Caki2 (cell line): ENCODE data around the gene DLEC1. TPM values are rescaled to one million over a fixed set of nuclear protein-coding genes. Genes with fewer than 3 reads are reported as not detected.
"Not testable (repeated sequence)": the region's sequence is repeated elsewhere in the genome, so short reads cannot be mapped to it uniquely, and the experiment has no call there.

Experiments
- DNase-seq: peaks from one replicate; pipeline ENCODE4 v3.0.0-alpha.2; 2015; ENCODE audit warnings: low read depth
- in situ Hi-C: cut with HindIII; loops from 2 replicates; pipeline ENCODE4 v1.10.0; 2016; ENCODE audit warnings: low sequenced_read_pairs, low pct_unique_long_range_greater_than_20kb, mixed read lengths
- total RNA-seq: library from RNA; depleted of rRNA; stranded (reverse); fragments of >200 nt; shearing (Covaris generic); gene quantifications from 2 replicates; pipeline ENCODE4 v1.2.3, GENCODE V29; 2014; ENCODE audit warnings: low replicate concordance

The DLEC1 gene
- total RNA-seq, 1 experiment from 2014 or later, result not detected

DNA sequence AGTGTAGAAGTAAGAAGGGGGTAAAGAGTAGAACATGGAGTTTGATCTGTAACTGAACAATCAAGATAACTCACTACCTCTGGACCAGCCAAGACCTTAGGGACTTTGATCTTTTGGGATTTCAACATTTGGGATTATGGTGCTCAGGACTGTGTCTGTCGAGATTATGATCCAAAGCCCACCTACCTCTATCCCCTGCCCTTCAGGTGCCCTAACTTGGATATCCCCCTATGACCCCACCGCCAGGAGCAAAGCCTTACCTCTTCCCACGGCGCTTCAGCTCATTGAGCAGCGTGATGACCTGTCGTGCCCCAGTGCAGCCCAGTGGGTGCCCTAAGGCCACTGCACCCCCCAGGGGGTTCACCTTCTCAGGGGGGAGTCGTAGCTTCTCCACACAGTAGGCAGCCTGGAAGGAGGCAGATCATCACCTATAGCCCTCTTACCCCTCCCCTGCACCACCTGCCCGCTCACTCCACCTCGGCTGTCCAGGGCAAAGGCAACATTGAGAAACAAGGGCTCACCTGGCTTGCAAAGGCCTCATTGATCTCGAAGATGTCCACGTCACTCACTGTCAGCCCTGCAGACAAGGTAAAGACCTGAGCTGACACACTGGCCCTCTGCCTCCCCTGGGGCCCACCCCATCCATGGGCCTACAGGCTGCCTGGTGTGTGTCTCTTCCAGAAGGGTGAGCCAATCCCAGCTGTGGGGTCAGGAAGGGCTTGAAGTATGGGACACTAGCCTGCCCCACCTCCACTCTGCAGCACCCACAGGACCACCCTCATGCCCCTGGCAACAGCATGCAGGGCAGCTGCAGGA is 86.5 kb downstream of the DLEC1 start:
- DNase-seq, result no peak
- in situ Hi-C loops, result no loop called here

DNA sequence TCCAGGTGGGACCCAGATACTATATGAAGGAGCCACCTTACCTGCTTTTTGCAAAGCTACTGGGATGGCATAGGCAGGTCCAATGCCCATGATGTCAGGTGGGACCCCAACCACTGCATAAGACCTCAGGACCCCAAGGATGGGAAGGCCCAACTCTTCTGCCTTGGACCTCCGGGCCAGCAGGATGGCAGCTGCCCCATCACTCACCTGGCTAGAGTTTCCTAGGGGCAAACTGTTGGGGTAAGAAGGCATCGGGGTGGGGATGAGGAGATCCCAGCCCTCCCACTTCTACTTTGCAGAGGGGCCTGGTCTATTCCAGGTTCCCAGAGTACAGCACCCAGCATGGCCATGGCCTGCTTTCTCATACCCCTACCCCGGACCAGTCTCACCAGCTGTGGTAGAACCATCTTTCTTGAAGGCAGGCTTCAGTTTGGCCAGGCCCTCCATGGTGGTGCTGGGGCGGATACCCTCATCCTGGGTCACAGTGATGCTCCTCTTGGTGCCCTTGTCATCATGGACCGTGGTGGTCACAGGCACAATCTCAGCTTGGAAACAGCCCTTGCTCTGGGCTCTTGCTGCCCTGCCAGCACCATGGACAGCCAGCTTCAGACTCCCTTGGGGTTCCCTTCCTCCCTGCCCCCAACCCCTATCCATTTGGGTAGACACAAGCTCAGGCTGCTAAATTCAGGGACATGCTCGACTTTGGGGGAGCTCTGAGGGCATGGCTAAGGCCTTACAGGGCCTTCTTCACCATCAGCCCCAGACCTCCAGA is 87.3 kb downstream of the DLEC1 start:
- in situ Hi-C loops, result no loop called here
- DNase-seq, result no peak

GRCh38 chr3:38127611-38128302 is 88.7 kb downstream of the DLEC1 start:
- no peak for DNase-seq
- in situ Hi-C loops, result no loop called here

DNA sequence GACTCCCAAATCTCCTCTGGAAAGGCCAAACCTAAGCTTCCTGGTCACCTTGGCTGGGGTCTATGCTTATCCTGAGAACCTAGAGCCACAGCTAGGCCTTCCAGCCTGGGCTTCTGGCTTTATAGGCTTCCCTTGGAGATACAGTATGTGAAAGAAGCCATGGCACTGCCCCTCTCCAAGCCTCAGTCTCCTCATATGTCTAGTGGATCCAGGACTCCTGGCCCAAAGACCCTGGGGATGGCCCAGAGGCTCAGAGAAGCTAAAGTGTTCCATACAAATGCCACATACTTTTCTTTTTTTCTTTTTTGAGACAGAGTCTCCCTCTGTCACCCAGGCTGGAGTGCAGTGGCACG is 89.3 kb downstream of the DLEC1 start:
- in situ Hi-C loops, result no loop called here
- DNase-seq, result no peak

- in situ Hi-C loops, result no loop called here
- DNase-seq, result no peak
Observed at GRCh38 chr3:38129058-38129457, 90.0 kb downstream of the DLEC1 start.

DNA sequence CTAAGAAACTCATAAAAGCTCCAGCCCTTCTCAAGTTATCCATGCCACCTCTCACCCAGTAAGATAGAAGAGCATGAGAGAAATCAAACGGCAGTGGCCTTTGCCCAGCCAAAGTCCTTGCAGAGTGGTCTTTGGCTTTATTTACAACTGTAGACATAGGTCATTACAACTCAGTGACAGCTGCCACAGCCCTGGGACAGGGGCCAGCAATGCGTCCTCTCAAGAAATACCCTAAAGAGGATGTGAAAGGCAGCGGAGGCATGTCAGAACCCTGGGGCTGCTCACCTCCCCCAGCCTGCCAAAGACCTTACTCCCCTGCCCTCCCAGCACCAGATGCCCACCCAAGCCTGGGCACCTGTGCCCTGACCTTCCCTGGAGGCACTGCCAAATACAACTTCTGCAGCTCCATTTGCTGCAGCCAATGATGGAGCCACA is 91.6 kb downstream of the DLEC1 start:
- DNase-seq, result no peak
- in situ Hi-C loops, result no loop called here

GRCh38 chr3:38131621-38132369 is 92.8 kb downstream of the DLEC1 start:
- in situ Hi-C loops, result no loop called here
- no peak for DNase-seq

DNA sequence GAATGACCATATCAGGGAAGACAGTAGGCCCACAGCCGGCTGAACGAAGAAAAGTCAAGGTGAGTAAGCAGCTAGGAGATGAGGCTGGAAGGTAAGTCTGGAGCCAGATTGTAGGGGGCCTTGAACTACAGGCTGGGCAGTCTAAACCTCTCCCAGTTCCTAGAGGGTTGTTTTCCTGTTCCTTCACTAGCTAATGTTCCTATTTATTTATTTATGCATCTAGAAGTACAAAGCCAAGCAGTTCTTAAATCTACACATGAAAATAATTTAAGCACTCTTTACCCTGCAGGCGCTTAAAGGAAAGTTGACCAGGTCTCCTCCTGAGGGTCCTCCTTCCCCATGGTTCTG is 94.2 kb downstream of the DLEC1 start:
- in situ Hi-C loops, result no loop called here
- DNase-seq, result no peak

DNA sequence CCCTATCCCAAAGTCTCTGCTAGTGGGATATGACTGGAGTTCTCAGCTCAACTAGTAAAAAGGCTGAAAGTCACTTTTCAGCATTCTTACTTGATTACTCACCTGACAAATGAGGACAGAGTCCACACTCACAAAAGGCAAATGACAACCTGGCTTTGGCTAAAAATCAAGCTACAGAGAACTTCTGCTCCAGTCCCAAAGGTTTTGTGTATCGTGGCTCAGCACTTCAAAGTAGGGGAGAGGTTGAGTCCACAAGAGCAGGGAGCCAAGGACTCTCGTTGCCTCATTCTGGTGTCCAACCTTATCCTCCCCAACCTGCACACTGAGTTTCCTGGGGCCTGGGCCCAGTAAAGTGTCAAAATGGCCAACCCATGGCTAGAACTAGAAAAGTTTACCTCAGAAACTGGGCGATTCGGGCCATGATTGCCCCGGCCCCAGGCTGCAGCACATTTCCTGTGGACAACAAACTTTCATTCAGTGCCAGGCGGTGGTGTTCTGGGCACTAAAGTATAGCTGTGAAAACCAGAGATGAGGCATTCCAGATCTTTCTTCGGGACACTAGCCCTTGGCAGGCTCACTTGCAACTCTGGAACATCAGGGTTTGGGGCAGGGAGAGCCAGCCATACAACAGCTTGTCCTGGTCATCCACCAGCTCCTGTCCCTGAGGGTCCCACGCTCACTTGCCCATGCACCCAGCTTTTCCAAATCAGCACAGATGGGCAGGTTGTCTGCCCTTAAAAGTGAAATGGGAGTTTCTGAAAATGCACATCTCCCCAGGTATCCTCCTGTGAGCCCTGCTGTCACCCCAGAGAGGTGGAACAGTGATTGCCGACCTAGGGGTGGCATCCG is 94.8 kb downstream of the DLEC1 start:
- DNase-seq, result no peak
- in situ Hi-C loops, result no loop called here

DNA sequence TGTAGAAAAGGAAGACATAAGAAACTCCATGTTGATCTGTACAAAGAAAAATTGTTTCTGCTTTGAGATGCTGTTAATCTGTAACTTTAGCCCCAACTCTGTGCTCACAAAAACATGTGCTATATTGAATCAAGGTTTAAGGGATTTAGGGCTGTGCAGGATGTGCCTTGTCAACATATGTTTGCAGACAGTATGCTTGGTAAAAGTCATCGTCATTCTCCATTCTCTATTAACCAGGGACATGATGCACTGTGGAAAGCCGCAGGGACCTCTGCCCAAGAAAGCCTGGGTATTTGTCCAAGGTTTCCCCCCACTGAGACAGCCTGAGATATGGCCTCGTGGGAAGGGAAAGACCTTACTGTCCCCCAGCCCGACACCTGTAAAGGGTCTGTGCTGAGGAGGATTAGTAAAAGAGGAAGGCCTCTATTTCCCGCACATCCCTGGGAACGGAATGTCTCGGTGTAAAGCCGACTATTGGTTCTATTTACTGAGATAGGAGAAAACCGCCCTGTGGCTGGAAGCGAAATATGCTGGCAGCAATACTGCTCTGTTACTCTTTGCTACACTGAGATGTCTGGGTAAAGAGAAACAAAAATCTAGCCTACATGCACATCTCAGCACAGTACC is 95.6 kb downstream of the DLEC1 start:
- DNase-seq, in situ Hi-C loops: not testable (repeated sequence)

DNA sequence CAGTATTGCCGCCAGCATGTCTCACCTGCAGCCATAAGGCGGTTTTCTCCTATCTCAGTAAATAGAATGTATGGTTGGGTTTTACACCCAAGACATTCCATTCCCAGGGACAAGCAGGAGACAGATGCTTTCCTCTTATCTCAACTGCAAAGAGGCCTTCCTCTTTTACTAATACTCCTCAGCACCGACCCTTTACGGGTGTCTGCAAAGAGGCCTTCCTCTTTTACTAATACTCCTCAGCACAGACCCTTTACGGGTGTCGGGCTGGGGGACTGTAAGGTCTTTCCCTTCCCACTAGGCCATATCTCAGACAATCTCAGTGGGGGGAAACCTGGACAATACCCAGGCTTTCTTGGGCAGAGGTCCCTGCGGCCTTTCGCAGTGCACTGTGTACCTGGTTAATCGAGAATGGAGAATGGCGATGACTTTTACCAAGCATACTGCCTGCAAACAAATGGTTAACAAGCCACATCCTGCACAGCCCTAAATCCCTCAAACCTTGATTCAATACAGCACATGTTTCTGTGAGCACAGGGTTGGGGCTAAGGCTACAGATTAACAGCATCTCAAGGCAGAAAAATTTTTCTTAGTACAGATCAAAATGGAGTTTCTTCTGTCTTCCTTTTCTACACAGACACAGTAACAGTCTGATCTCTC is 96.7 kb downstream of the DLEC1 start:
- in situ Hi-C loops, DNase-seq: not testable (repeated sequence)

DNA sequence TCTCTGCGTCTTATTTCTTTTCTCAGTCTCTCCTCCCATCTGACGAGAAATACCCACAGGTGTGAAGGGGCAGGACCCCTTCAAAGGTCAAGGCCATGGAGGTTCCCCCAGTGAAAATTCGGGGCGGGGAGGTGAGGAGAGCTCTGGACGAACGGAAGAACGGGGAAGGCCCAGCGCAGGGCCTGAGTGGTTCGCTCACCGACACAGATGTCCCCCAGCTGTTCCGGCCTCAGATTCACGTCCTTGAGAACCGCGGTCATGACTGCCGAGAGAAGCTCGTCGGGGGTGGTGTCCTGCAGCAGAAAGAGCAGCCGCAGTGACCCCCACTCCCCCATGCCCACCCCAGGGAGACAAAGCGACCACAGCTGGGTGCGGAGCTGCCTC is 97.4 kb downstream of the DLEC1 start:
- no peak for DNase-seq
- in situ Hi-C loops, result no loop called here

DNA sequence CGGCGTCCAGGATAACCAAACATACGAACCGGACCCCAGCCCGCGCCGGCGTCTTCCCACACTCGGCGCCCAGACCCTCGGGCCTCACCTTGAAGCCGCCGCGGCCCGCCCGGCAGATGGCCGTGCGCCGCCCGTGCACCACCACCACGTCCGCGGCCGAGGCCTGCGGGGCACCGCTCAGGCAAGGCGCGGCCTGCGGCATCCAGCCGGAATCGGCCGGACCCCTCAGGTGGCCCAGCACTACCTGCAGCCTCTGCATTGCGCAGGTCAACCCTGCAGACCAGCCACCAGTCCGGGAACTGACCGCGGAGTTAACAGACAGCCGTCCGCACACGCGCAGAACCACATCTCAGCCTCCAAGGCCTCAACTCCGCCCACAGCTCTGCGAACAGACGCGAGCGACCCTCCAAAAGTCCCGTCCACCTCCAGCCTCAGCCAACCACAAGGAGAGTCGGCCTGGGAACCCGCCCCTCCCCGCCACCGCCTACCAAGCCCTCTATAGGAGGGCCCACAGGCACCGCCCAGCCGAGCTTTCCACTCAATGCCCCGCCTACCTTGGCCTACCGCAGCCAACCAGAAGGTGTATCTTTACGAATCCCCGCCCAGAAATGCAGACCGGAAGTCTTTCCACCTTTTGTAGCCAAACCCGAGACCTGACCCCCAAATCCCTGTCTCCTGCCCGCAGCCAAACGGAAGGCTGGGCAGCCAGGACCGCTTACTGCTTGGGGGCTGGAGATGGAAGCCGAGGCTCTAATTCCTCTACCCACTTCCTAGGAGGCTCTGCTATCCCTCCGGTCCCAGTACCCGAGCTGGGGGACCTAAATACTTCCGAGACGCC is 98.0 kb downstream of the DLEC1 start, which contains the start of gene ACAA1:
Gene ACAA1 (minus strand): TSS at position 351 of the 838 bp plus-strand sequence. CDS start 92 bp downstream, at position 259.
- peak; percentile 98 for DNase-seq
- in situ Hi-C loops, result no loop called here

- no peak for DNase-seq
- in situ Hi-C loops, result no loop called here
Observed at GRCh38 chr3:38137615-38138348, 98.8 kb downstream of the DLEC1 start.
